Muscle layer of colon (tissue), 2 donors: ENCODE results near the gene KCNE3.

ENCODE experiments used
- H3K27ac ChIP-seq: one replicate; pipeline ENCODE4 v1.7.0; 2013; ENCODE audit warnings: low read depth, mild to moderate bottlenecking, low read length, moderate library complexity
- H3K27me3 ChIP-seq, 2 donors: one replicate each; pipeline ENCODE4 v1.7.0; 2013; ENCODE audit warnings: low read length in 2 of 2, mild to moderate bottlenecking in 2 of 2; ENCODE audit not compliant: insufficient read depth in 2 of 2, control insufficient read depth in 1 of 2
- H3K36me3 ChIP-seq: one replicate; pipeline ENCODE4 v1.7.0; 2013; ENCODE audit warnings: mild to moderate bottlenecking, low read length; ENCODE audit not compliant: insufficient read depth
- H3K4me1 ChIP-seq: one replicate; pipeline ENCODE4 v1.7.0; 2013; ENCODE audit warnings: mild to moderate bottlenecking, low read length; ENCODE audit not compliant: insufficient read depth
- H3K4me3 ChIP-seq, 2 donors: one replicate each; pipeline ENCODE4 v1.7.0; 2013; ENCODE audit warnings: low read length in 2 of 2, low read depth in 1 of 2, mild to moderate bottlenecking in 1 of 2, moderate library complexity in 1 of 2
- H3K9ac ChIP-seq: one replicate; pipeline ENCODE4 v1.7.0; 2013; ENCODE audit warnings: low read length
- H3K9me3 ChIP-seq: one replicate; pipeline ENCODE4 v1.7.0; 2013; ENCODE audit warnings: mild to moderate bottlenecking, low read length
- donor health status: abdominal sarcoma.
- donor health status: Adenocarcinoma of cecum.

Gene KCNE3

GRCh38 chr11:74453373-74453975, 13.9 kb downstream of the KCNE3 start:
- Histone ChIP-seq H3K4me1 (peaks cover 5% of the 10 kb centered on the region), H3K27ac (no peak overlapping the region), H3K36me3 (no peaks in the 10 kb centered on the region), H3K9me3 (no peaks in the 10 kb centered on the region), H3K9ac (no peak overlapping the region), H3K4me3 (no peak overlapping the region), H3K27me3 (no peaks in the 10 kb centered on the region)

- Histone ChIP-seq H3K9ac (no peak overlapping the region), H3K27ac (no peak overlapping the region), H3K4me3 (no peak overlapping the region), H3K9me3 (no peaks in the 10 kb centered on the region), H3K27me3 (no peaks in the 10 kb centered on the region), H3K4me1 (peaks cover 5% of the 10 kb centered on the region), H3K36me3 (no peaks in the 10 kb centered on the region)
Observed at GRCh38 chr11:74452366-74452765, 15.0 kb downstream of the KCNE3 start.

- no peak overlapping the region for H3K4me3 ChIP-seq
- H3K9me3 ChIP-seq, result no peaks in the 10 kb centered on the region
- no peaks in the 10 kb centered on the region for H3K36me3 ChIP-seq
- H3K27me3 ChIP-seq, result no peaks in the 10 kb centered on the region
- H3K27ac ChIP-seq, result no peak overlapping the region
- H3K4me1 ChIP-seq, result peaks cover 5% of the 10 kb centered on the region
- no peak overlapping the region for H3K9ac ChIP-seq
Observed at GRCh38 chr11:74450318-74450717, 17.0 kb downstream of the KCNE3 start.

GRCh38 chr11:74449369-74449931, 17.9 kb downstream of the KCNE3 start:
- Histone ChIP-seq H3K4me3 (no peak overlapping the region), H3K4me1 (peaks cover 6% of the 10 kb centered on the region), H3K9ac (no peak overlapping the region), H3K36me3 (no peaks in the 10 kb centered on the region), H3K9me3 (no peaks in the 10 kb centered on the region), H3K27me3 (no peaks in the 10 kb centered on the region), H3K27ac (no peak overlapping the region)

GRCh38 chr11:74447720-74448119, 19.6 kb downstream of the KCNE3 start:
- no peak overlapping the region for H3K9ac ChIP-seq
- no peaks in the 10 kb centered on the region for H3K36me3 ChIP-seq
- H3K9me3 ChIP-seq, result no peaks in the 10 kb centered on the region
- no peak overlapping the region for H3K27ac ChIP-seq
- H3K4me3 ChIP-seq, result no peak overlapping the region
- peaks cover 16% of the 10 kb centered on the region for H3K4me1 ChIP-seq
- no peaks in the 10 kb centered on the region for H3K27me3 ChIP-seq

- no peaks in the 10 kb centered on the region for H3K36me3 ChIP-seq
- H3K27me3 ChIP-seq, result no peaks in the 10 kb centered on the region
- H3K9ac ChIP-seq, result no peak overlapping the region
- no peak overlapping the region for H3K27ac ChIP-seq
- H3K4me1 ChIP-seq, result peaks cover 16% of the 10 kb centered on the region
- H3K9me3 ChIP-seq, result no peaks in the 10 kb centered on the region
- H3K4me3 ChIP-seq, result no peak overlapping the region
Observed at GRCh38 chr11:74446532-74446938, 20.8 kb downstream of the KCNE3 start.

GRCh38 chr11:74444173-74444826, 23.0 kb downstream of the KCNE3 start:
- Histone ChIP-seq H3K4me1 (peaks cover 15% of the 10 kb centered on the region), H3K27ac (no peak overlapping the region)

GRCh38 chr11:74443071-74443864, 24.1 kb downstream of the KCNE3 start:
- H3K27ac ChIP-seq, result no peak overlapping the region

More at GRCh38 chr11:74444173-74444826, 23.0 kb downstream of the KCNE3 start:
- no peaks in the 10 kb centered on the region for H3K9me3 ChIP-seq
- no peak overlapping the region for H3K9ac ChIP-seq
- H3K36me3 ChIP-seq, result no peaks in the 10 kb centered on the region
- H3K4me3 ChIP-seq, result no peak overlapping the region
- H3K27me3 ChIP-seq, result no peaks in the 10 kb centered on the region

GRCh38 chr11:74442636-74443035, 24.7 kb downstream of the KCNE3 start:
- H3K36me3 ChIP-seq, result no peaks in the 10 kb centered on the region
- H3K27ac ChIP-seq, result no peak overlapping the region
- no peak overlapping the region for H3K9ac ChIP-seq
- no peak overlapping the region for H3K4me3 ChIP-seq
- H3K9me3 ChIP-seq, result no peaks in the 10 kb centered on the region
- no peaks in the 10 kb centered on the region for H3K27me3 ChIP-seq
- H3K4me1 ChIP-seq, result peaks cover 11% of the 10 kb centered on the region

More at GRCh38 chr11:74443071-74443864, 24.1 kb downstream of the KCNE3 start:
- H3K27me3 ChIP-seq, result no peaks in the 10 kb centered on the region
- H3K9ac ChIP-seq, result no peak overlapping the region
- H3K4me1 ChIP-seq, result peaks cover 11% of the 10 kb centered on the region
- no peaks in the 10 kb centered on the region for H3K9me3 ChIP-seq
- no peak overlapping the region for H3K4me3 ChIP-seq
- H3K36me3 ChIP-seq, result no peaks in the 10 kb centered on the region

- Histone ChIP-seq H3K9me3 (no peaks in the 10 kb centered on the region), H3K27me3 (no peaks in the 10 kb centered on the region), H3K4me3 (no peak overlapping the region), H3K4me1 (peaks cover 6% of the 10 kb centered on the region), H3K36me3 (no peaks in the 10 kb centered on the region), H3K27ac (no peak overlapping the region), H3K9ac (no peak overlapping the region)
Observed at GRCh38 chr11:74438681-74439080, 28.7 kb downstream of the KCNE3 start.

- H3K27me3 ChIP-seq, result no peaks in the 10 kb centered on the region
- no peaks in the 10 kb centered on the region for H3K9me3 ChIP-seq
- H3K27ac ChIP-seq, result no peak overlapping the region
- no peaks in the 10 kb centered on the region for H3K4me1 ChIP-seq
- H3K36me3 ChIP-seq, result no peaks in the 10 kb centered on the region
- H3K9ac ChIP-seq, result no peak overlapping the region
- H3K4me3 ChIP-seq, result no peak overlapping the region
Observed at GRCh38 chr11:74437441-74438042, 29.8 kb downstream of the KCNE3 start.
